GM19438 (cell line): Measurements from ENCODE around the gene AP1B1.
"Not testable (repeated sequence)": the region's sequence is repeated elsewhere in the genome, so short reads cannot be mapped to it uniquely, and the experiment has no call there.

Experiments used
- ATAC-seq: cut with Tn5 transposase; IDR thresholded peaks from one replicate; pipeline ENCODE4 v1.9.1; 2021; ENCODE audit warnings: low read depth; ENCODE audit not compliant: unreplicated experiment

AP1B1 gene

GRCh38 chr22:29352778-29353177 is 35.6 kb downstream of the AP1B1 start:
- ATAC-seq, result no peak

- no peak for ATAC-seq
Observed at GRCh38 chr22:29351891-29352290, 36.5 kb downstream of the AP1B1 start.

- ATAC-seq, result no peak
Observed at GRCh38 chr22:29351042-29351441, 37.3 kb downstream of the AP1B1 start.

GRCh38 chr22:29348956-29349355 is 39.4 kb downstream of the AP1B1 start:
- no peak for ATAC-seq

- no peak for ATAC-seq
Observed at GRCh38 chr22:29348041-29348440, 40.3 kb downstream of the AP1B1 start.

- no peak for ATAC-seq
Observed at GRCh38 chr22:29346659-29347058, 41.7 kb downstream of the AP1B1 start.

- ATAC-seq, result no peak
Observed at GRCh38 chr22:29345932-29346331, 42.4 kb downstream of the AP1B1 start.

GRCh38 chr22:29344889-29345288 is 43.5 kb downstream of the AP1B1 start:
- not testable (repeated sequence) for ATAC-seq

- ATAC-seq, result no peak
Observed at GRCh38 chr22:29344137-29344536, 44.2 kb downstream of the AP1B1 start.

GRCh38 chr22:29343313-29343805 is 45.0 kb downstream of the AP1B1 start:
- no peak for ATAC-seq

GRCh38 chr22:29342577-29343312 is 45.6 kb downstream of the AP1B1 start:
- ATAC-seq, result no peak

- no peak for ATAC-seq
Observed at GRCh38 chr22:29342177-29342576, 46.2 kb downstream of the AP1B1 start.

GRCh38 chr22:29341849-29342127 is 46.6 kb downstream of the AP1B1 start:
- ATAC-seq, result no peak

- no peak for ATAC-seq
Observed at GRCh38 chr22:29341056-29341848, 47.1 kb downstream of the AP1B1 start.

- no peak for ATAC-seq
Observed at GRCh38 chr22:29340566-29340965, 47.8 kb downstream of the AP1B1 start.

- ATAC-seq, result no peak
Observed at GRCh38 chr22:29339381-29340235, 48.8 kb downstream of the AP1B1 start.

- ATAC-seq, result no peak
Observed at GRCh38 chr22:29338398-29338797, 50.0 kb downstream of the AP1B1 start.

- ATAC-seq, result no peak
Observed at GRCh38 chr22:29337631-29338284, 50.6 kb downstream of the AP1B1 start.

- no peak for ATAC-seq
Observed at GRCh38 chr22:29336751-29337490, 51.4 kb downstream of the AP1B1 start.

GRCh38 chr22:29335656-29336055 is 52.7 kb downstream of the AP1B1 start:
- no peak for ATAC-seq
